Activated CD4-positive, alpha-beta T cell treated with anti-CD3 and anti-CD28 coated beads, Interleukin-2, amount 50 U/mL, for 48 hours (primary cell): Measurements from ENCODE around the gene ILDR2.
A peak's percentile ranks its signal among the peaks of the same experiment; 100 is the strongest.

ENCODE experiments used
- DNase-seq, 2 experiments: peaks; one replicate each; pipeline ENCODE4 v3.0.0-alpha.2; 2020

The ILDR2 gene

GRCh38 chr1:166975361-166976129 is at the start of gene ILDR2:
TSS of gene ILDR2 (minus strand) at chr1:166975540. CDS start at chr1:166975268, 272 bp downstream.
- DNase-seq = peak; percentile 77 to 84

DNA sequence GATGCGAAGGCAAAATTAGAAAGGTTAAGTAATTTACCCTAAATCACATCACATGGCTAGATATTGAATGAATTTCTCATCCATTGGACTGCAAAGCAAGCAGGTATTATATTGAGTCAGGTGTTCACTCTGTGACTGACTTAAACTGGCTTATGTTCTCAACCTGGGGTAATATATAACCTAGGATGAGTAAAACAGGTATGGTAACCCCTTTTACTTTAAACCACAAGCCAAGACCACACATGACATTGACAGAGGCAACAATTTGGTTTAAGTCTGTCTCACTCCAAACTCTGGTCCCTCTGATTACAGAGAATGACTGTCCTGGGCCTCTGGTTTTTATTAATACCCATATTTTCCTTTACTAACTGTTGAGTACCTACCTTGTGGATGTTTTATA is 47.0 kb upstream of the ILDR2 start:
- no peak for DNase-seq

GRCh38 chr1:167016100-167016750 is 40.9 kb upstream of the ILDR2 start:
- no peak for DNase-seq

GRCh38 chr1:167013108-167013929 is 38.0 kb upstream of the ILDR2 start:
- no peak for DNase-seq

GRCh38 chr1:167012570-167012969 is 37.2 kb upstream of the ILDR2 start:
- no peak for DNase-seq

DNA sequence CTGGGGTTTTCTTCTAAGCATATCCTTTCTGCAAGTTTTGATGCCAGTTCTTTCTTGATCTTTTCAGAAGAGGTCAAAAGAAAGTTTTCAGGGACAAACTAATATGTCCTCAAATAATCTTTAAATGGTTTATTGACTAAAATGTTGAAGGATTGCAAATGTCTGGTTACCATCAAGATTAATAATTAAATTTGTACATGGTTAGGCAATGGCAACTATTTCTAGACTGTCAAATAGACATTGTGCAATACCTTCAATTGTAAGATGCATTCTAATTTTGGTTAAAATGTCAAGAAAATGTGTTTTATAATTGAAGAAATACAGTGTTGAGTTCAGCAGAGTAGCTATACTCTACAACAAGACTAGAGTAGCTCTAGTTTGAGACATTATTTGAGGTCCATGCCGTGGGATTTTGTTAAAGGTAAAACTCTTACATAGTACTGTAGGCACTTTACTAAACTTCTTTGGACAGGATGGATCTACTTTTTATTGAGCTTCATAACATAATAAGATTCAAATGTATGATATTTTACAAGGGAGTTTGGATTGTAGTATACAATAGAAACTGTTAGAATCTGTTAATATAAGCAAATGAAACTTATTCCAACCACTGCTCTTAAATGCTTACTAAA is 36.3 kb upstream of the ILDR2 start:
- no peak for DNase-seq

GRCh38 chr1:167003711-167004110 is 28.4 kb upstream of the ILDR2 start:
- no peak for DNase-seq

GRCh38 chr1:167002354-167002753 is 27.0 kb upstream of the ILDR2 start:
- no peak for DNase-seq

DNA sequence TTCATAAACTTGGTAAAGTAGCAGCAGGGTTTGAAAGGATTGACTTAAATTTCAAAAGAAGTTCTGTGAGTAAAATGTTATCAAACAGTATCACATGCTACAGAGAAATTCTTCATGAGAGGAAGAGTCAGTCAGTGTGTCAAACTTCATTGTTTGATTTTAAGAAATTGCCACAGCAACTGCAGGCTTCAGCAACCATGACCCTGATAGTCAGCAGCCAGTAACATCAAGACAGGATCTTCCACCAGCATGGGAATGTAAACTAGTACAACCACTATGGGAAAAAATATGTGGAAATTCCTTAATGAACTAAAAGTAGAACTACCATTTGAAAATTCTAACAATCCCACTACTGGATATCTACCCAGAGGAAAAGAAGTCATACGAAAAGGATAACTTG is 25.2 kb upstream of the ILDR2 start:
- DNase-seq = no peak

DNA sequence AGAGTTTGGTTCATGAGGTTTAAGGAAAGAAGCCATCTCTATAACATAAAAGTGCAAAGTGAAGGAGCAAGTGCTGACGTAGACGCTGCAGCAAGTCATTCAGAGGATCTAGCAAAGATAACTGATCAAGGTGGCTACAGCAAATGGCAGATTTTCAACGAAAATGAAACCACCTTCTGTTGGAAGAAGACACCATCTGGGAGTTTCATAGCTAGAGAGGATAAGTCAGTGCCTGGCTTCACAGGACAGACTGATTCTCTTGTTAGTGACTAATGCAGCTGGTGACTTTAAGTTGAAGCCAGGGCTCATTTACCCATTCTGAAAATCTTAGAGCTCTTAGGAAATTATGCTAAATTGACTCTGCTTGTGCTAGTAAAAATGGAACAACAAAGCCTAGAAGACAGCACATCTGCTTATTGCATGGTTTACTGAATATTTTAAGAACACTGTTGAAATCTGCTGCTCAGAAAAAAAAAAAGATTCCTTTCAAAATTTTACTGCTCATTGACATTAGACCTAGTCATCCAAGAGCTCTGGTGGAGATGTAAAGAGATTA is 24.2 kb upstream of the ILDR2 start:
- DNase-seq = no peak

DNA sequence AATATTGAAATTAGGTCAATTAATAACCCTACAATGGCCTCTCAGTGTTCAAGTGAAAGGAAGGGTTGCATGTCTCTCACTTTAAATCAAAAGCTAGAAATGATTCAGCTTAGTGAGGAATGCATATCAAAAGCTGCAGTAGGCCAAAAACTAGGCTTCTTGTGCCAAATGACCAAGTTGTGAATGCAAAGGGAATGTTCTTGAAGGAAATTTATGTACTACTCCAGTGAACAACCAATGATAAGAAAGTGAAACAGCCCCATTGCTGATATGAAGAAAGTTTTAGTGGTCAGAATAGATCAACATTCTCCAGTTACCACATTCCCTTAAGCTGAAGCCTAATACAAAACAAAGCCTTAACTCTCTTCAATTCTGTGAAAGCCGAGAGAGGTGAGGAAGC is 23.7 kb upstream of the ILDR2 start:
- no peak for DNase-seq

DNA sequence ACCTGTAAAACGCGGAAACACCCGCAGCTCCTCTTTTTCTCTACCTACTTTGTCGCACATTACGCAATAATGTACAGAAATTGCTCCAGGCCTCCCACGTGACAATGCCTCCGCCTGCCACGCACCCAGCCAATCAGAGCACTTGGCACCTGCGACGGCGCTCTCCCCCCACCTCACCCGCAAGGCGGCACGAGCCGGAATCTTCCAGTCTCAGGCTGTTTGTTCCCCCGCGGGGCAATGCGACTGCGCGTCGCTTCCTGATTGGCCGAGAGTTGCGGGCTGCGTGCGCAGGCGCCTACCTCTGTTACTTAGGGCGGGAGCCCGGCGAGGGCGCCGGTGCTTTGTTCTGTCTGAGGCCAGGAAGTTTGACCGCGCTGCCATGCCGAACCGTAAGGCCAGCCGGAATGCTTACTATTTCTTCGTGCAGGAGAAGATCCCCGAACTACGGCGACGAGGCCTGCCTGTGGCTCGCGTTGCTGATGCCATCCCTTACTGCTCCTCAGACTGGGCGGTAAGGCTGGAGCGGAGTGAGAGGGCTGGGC is 13.7 kb upstream of the ILDR2 start, which contains the start of gene MAEL:
MAEL (plus strand) TSS at position 307 of the 542 bp plus-strand sequence; CDS start at position 380, 73 bp downstream.
- no peak for DNase-seq

GRCh38 chr1:166981589-166981988 is 6.2 kb upstream of the ILDR2 start:
- DNase-seq = no peak

DNA sequence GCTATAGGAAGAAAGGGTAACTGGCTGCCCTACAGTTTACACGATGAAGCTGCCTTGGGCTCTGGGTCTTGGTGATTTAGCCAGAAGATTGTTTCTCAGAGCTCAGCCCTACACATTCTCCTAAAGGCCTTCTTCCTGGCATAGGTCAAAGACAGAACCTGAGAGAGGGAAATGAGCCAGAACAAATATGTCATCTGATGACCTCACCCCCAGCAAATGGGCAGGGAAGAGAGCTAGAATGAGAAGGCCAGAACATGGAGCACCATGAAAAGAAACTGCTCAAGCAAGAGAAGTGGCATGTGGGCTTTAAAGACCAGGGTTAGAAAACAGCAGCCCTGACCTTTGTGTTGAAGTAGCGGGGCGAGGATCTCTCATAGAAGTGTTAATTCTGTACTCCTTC is 5.5 kb upstream of the ILDR2 start:
- no peak for DNase-seq

DNA sequence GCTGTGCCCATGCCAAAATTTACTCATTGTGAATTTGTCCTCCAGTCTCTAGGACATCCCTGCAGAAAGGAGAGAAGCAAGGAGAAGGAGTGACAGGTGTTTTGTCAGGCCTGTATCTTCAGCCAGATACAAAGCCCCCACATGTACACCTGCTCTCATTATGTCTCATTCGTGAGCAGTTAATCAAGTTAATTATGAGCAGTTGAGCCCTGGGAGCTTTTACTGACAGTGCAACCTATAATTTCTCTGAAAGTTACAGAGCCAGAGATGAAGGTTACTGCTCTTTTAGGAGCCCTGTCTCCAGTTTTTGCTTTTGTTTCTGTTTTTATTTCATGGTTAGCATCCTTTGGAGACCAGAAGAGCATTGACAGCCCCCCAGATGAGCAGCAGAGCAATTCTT is 5.0 kb upstream of the ILDR2 start:
- DNase-seq = no peak

- no peak for DNase-seq
Measured at GRCh38 chr1:166978821-166979220, 3.5 kb upstream of the ILDR2 start.

DNA sequence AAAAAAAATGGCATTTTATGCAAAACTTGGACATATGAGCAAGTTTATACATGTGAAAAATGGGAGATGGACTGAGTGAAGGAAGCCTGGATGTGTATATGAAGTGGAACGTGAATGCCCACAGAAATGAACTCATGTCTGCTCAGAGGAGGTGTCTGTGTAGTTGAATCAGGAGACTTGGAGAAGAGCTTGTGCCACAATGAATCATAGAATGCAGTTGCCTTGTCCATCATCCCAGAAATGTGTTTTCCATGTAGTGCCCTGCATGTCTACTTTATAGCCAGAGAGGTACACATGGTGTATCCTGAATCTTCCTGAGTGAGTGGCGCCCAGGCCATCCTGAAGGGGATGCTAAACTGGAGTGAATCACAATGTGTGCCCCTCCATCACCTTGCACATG is 2.6 kb upstream of the ILDR2 start:
- DNase-seq = no peak

- peak; percentile 56 to 63 for DNase-seq
Measured at GRCh38 chr1:166974647-166975345, 544 bp downstream of the ILDR2 start.

DNA sequence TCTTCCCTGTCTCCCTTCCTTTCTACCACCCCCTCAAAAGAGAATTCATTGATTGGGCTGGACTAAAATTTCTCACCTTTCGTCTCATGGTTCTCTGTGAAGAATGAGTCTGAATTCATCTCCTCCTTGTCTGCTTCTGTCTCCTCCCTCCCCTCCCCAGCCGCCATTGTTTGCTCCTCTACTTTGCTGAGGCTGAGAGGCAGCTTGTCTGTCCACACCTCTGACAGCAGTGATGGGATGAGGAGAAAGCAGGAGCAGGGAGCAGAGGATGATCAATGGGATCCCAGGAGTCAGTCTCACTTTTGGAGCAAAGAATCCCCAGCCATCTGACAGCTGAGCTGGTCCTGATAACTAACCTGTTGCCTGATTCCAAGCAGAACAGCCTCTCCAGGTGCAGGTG is 2.5 kb downstream of the ILDR2 start:
- no peak for DNase-seq

DNA sequence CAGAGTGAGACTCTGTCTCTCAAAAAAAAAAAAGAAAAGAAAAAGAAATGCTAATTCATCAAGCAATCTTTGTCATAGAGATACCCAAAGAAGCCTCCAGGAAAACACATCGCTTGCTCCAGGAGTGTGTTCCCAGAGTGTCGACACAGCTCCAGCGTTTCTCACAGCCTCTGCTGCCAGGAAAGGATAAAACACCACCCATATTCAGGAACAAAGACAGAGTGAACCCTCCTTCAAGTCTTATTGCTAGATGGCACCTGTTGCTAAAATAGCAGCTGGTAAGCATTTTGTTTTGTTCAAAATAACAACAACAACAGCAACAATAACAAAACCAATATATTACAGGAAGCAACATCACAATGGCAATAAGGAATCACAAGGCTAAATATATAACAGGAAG is 3.1 kb downstream of the ILDR2 start:
- no peak for DNase-seq

DNA sequence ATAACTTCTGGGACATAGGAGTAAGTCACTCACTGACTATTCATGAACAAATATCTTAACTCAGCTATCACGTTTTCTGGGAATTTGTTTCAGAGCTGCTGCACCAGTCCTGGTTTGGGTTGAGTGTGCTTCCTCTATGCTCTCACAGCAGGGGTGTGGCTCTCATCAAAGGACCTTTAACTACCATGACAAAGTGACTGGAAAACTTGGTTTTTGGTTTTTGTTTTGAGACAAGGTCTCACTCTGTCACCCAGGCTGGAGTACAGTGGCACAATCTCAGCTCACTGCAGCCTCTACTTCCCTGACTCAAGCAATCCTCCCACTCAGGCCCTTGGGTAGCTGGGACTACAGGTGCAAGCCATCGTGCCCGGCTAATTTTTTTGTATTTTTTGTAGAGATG is 4.1 kb downstream of the ILDR2 start:
- peak in 1 of 2 experiments; percentile 32 for DNase-seq
